C4-2B (cell line): ENCODE data around the gene CYP2B6.
"Not testable (repeated sequence)": the region's sequence is repeated elsewhere in the genome, so short reads cannot be mapped to it uniquely, and the experiment has no call there.

Source experiments
- ZFX ChIP-seq: fragments of 450-650 bp; IDR thresholded peaks from 2 replicates; pipeline ENCODE4 v1.6.1; 2017
- TF ChIP-seq, protein P1 (sequence below): fragments of 450-650 bp; conservative IDR thresholded peaks from 2 replicates; pipeline ENCODE4 v1.5.1; 2017; ENCODE audit warnings: mild to moderate bottlenecking

DNA sequence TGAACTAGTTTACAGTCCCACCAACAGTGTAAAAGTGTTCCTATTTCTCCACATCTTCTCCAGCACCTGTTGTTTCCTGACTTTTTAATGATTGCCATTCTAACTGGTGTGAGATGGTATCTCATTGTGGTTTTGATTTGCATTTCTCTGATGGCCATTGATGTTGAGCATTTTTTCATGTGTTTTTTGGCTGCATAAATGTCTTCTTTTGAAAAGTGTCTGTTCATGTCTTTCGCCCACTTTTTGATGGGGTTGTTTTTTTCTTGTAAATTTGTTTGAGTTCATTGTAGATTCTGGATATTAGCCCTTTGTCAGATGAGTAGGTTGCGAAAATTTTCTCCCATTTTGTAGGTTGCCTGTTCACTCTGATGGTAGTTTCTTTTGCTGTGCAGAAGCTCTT lies 7.9 kb downstream of the CYP2B6 start:
- TF ChIP-seq, protein P1, sequence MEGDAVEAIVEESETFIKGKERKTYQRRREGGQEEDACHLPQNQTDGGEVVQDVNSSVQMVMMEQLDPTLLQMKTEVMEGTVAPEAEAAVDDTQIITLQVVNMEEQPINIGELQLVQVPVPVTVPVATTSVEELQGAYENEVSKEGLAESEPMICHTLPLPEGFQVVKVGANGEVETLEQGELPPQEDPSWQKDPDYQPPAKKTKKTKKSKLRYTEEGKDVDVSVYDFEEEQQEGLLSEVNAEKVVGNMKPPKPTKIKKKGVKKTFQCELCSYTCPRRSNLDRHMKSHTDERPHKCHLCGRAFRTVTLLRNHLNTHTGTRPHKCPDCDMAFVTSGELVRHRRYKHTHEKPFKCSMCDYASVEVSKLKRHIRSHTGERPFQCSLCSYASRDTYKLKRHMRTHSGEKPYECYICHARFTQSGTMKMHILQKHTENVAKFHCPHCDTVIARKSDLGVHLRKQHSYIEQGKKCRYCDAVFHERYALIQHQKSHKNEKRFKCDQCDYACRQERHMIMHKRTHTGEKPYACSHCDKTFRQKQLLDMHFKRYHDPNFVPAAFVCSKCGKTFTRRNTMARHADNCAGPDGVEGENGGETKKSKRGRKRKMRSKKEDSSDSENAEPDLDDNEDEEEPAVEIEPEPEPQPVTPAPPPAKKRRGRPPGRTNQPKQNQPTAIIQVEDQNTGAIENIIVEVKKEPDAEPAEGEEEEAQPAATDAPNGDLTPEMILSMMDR = not testable (repeated sequence)
- TF ChIP-seq ZFX = not testable (repeated sequence)
